A673 (cell line): ENCODE results near the gene ADM5. TPM values are rescaled to one million over a fixed set of nuclear protein-coding genes. Genes with fewer than 3 reads are reported as not detected.

ENCODE experiments used
- BruUV-seq: library from RNA; stranded (reverse); fragments of 400-500 nt; replicated peaks from 2 replicates; lab custom pipeline; 2021; lab: Mats Ljungman, UMichigan
- CTCF ChIA-PET: fragments of 300-600 bp; sonication (Branson Sonifier 250); formaldehyde crosslinking; loops from one replicate; lab custom pipeline; 2022; ENCODE audit warnings: antibody characterized with exemption; lab: Charles Lee
- POLR2A ChIA-PET: fragments of 300-600 bp; sonication (Branson Sonifier 250); formaldehyde crosslinking; loops from one replicate; lab custom pipeline; 2022; ENCODE audit warnings: antibody characterized with exemption; ENCODE audit not compliant: low non-redundant PET; lab: Charles Lee
- DNase-seq: peaks from one replicate; pipeline ENCODE4 v3.0.0-alpha.2; 2015; ENCODE audit warnings: low spot score
- H3K27ac ChIP-seq: fragments of 200-600 bp; sonication (generic); 2 replicates; pipeline ENCODE4 v1.5.1; 2016; ENCODE audit warnings: mixed run types, low read depth, mild to moderate bottlenecking, mixed read lengths, antibody characterized with exemption, low read length; ENCODE audit not compliant: poor library complexity, severe bottlenecking
- H3K27me3 ChIP-seq: fragments of 200-600 bp; sonication (generic); replicated peaks from 2 replicates; pipeline ENCODE4 v1.6.1; 2017; ENCODE audit warnings: mixed run types, low read depth, mild to moderate bottlenecking, mixed read lengths, antibody characterized with exemption, low read length; ENCODE audit not compliant: insufficient read depth, poor library complexity
- H3K36me3 ChIP-seq: fragments of 200-600 bp; sonication (generic); 2 replicates; pipeline ENCODE4 v1.6.1; 2016; ENCODE audit warnings: mixed run types, mild to moderate bottlenecking, mixed read lengths, antibody characterized with exemption, low read length; ENCODE audit not compliant: insufficient read depth, poor library complexity, severe bottlenecking
- H3K4me1 ChIP-seq: fragments of 200-600 bp; sonication (generic); 2 replicates; pipeline ENCODE4 v1.6.1; 2017; ENCODE audit warnings: mixed run types, mild to moderate bottlenecking, mixed read lengths, antibody characterized with exemption, low read length; ENCODE audit not compliant: insufficient read depth, poor library complexity, severe bottlenecking
- H3K4me3 ChIP-seq: fragments of 200-600 bp; sonication (generic); 2 replicates; pipeline ENCODE4 v1.5.1; 2016; ENCODE audit warnings: low read depth, mixed run types, mild to moderate bottlenecking, mixed read lengths, low read length; ENCODE audit not compliant: poor library complexity, severe bottlenecking
- H3K9me3 ChIP-seq: fragments of 200-600 bp; sonication (generic); 2 replicates; pipeline ENCODE4 v1.6.1; 2016; ENCODE audit warnings: mixed run types, low read depth, mild to moderate bottlenecking, mixed read lengths, antibody characterized with exemption, low read length; ENCODE audit not compliant: poor library complexity, severe bottlenecking
- EZH2 ChIP-seq: fragments of 200-600 bp; sonication (generic); IDR thresholded peaks from 2 replicates; pipeline ENCODE4 v1.6.1; 2017; ENCODE audit warnings: borderline replicate concordance, low read depth, mild to moderate bottlenecking, mixed read lengths, antibody characterized with exemption, low read length; ENCODE audit not compliant: poor library complexity, severe bottlenecking
- intact Hi-C: fragments of 100-400 bp; cut with micrococcal nuclease; formaldehyde crosslinking; loops from one replicate; pipeline ENCODE4 v1.10.0; 2022; ENCODE audit not compliant: unreplicated experiment
- total RNA-seq: library from RNA; stranded (reverse); gene quantifications from 2 replicates; pipeline ENCODE4 v1.2.3, GENCODE V29; 2021
- TF ChIP-seq, protein P1 (sequence below): fragments of 300-800, 200-600 bp; sonication (generic); conservative IDR thresholded peaks from 2 replicates; pipeline ENCODE4 v1.5.1; 2017; ENCODE audit warnings: low read depth, mild to moderate bottlenecking, antibody characterized with exemption, low read length, moderate library complexity, mixed read lengths

ADM5 gene
- total RNA-seq, 1 experiment from 2014 or later: 4.3 TPM

DNA sequence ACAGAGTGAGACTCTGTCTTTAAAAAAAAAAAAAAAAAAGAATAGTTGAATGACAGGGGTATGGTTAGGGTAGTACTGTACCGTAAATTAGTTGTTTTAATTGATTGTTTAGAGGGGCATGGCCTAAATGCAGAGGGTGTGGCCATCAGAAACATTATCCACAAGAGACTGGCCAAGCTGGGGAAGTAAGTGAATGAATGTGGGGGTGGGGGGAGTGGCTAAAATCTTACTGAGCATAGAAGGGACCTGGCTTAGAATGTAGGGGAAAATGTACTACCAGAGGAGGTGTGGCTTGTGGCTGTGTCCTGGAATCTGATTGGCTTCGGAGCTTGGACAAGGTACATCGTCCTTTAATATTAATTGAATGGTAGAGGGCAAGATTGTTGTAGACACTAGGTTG lies 19.9 kb upstream of the ADM5 start:
- Histone ChIP-seq H3K27me3 (no peaks in the 10 kb centered on the region), H3K4me1 (peaks cover 17% of the 10 kb centered on the region), H3K36me3 (peaks cover 24% of the 10 kb centered on the region), H3K27ac (no peak overlapping the region), H3K4me3 (no peak overlapping the region), H3K9me3 (no peaks in the 10 kb centered on the region)
- POLR2A ChIA-PET: no interaction called here
- CTCF ChIA-PET: no interaction called here
- DNase-seq: no peak
- BruUV-seq: no TSS peak
- intact Hi-C loops: no loop called here
- TF ChIP-seq EZH2: no peak
- TF ChIP-seq, protein P1, sequence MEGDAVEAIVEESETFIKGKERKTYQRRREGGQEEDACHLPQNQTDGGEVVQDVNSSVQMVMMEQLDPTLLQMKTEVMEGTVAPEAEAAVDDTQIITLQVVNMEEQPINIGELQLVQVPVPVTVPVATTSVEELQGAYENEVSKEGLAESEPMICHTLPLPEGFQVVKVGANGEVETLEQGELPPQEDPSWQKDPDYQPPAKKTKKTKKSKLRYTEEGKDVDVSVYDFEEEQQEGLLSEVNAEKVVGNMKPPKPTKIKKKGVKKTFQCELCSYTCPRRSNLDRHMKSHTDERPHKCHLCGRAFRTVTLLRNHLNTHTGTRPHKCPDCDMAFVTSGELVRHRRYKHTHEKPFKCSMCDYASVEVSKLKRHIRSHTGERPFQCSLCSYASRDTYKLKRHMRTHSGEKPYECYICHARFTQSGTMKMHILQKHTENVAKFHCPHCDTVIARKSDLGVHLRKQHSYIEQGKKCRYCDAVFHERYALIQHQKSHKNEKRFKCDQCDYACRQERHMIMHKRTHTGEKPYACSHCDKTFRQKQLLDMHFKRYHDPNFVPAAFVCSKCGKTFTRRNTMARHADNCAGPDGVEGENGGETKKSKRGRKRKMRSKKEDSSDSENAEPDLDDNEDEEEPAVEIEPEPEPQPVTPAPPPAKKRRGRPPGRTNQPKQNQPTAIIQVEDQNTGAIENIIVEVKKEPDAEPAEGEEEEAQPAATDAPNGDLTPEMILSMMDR: no peak

DNA sequence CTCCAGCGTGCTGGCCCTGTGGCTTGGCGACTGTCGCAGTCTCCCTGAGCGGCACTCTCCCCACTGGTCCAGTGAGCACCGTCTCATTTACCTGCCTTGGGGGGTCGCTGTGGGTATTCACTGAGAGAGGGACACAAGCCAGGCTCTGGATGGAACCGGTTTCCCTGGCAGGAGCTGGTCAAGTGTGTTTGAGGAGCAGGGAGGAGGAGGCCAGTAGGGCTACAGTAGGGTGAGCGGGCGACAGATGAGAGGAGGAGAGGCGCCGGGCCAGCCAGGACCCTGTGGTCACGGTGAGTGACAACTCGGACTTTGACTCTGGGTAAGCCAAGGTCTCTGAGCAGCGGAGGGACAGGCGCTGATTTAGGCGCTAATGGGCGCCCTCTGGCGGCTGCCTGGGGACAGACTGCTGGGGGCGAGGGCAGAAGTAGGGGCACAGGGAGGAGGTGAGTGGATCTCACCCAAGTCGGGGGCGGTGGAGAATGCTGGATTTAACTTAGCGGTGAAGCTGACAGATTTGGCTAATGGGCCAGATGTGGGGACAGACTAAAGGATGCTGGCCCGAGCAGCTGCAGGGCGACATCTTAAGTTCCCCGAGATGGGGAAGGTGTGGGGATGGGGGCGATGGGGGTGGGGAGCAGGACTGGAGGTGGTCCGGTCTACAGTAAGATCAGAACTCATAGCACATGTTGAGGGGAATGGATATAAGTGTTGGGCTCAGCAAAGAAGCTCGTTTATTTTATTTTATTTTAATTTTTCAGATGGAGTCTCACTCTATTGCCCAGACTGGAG lies 17.1 kb upstream of the ADM5 start:
- intact Hi-C loops: no loop called here
- POLR2A ChIA-PET: no interaction called here

DNA sequence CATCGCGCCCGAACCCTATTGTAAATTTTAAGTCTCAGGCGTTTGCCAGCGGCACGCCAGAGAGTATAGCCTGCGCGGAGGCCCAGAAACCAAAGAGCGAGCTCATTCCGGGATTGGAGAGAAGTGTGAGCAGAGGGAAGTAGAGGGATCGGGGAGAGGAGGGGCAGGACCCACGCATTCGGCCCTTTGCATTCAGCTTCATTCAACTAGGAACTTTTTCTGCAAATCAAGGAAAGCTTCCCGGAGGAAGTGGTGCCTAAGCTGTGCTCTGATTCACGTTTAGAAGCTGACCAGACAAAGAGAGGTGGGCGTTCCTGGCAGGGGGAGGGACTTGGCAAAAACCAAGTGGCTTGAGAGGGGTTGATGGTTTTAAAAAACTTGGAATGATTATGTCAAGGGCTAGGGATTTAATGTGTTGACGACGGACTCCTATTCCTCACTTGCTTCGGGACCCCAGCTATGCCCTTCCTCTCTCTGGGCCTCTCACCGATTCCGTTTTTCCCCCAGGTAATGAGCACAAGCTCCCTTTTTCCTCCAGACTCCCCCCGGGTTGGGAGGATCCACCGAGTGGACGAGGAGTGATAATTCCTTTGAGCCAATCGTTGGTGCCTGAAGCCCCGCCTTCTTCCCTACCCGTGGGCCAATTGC lies 13.1 kb upstream of the ADM5 start:
- intact Hi-C loops: loop anchor here (5.0 kb wide), 2 partner anchors 84 to 104 kb away; partner anchors contain the start of gene PRR12
- no TSS peak for BruUV-seq
- Histone ChIP-seq H3K9me3 (no peaks in the 10 kb centered on the region), H3K36me3 (peaks cover 12% of the 10 kb centered on the region), H3K27ac (peak overlapping the region; percentile 98), H3K4me1 (peaks cover 37% of the 10 kb centered on the region), H3K4me3 (peak overlapping the region; percentile 81), H3K27me3 (no peaks in the 10 kb centered on the region)
- ChIA-PET CTCF (interaction anchor here (0.6 to 1.4 kb wide), 4 partner anchors 12 to 173 kb away, joined by 3 to 5 read pairs (median 4); no protein-coding TSS in a partner anchor), POLR2A (interaction anchor here (0.6 to 1.0 kb wide), 5 partner anchors 27 to 192 kb away, joined by 3 to 6 read pairs (median 4); partner anchors contain the start of genes PTOV1 and SCAF1)
- peak; percentile 92 for DNase-seq
- TF ChIP-seq, protein P1: no peak
- TF ChIP-seq EZH2: no peak

More for the DNA sequence above, 17.1 kb upstream of the ADM5 start:
- no peak for TF ChIP-seq EZH2
- TF ChIP-seq, protein P1: peak; percentile 98
- Histone ChIP-seq H3K27me3 (no peaks in the 10 kb centered on the region), H3K27ac (peak overlapping the region; percentile 74), H3K4me3 (no peak overlapping the region), H3K9me3 (no peaks in the 10 kb centered on the region), H3K36me3 (peaks cover 24% of the 10 kb centered on the region), H3K4me1 (peaks cover 13% of the 10 kb centered on the region)
- DNase-seq: peak; percentile 76
- no TSS peak for BruUV-seq
- CTCF ChIA-PET: interaction anchor here (0.9 kb wide), 1 partner anchor 29 kb away, joined by 3 read pairs; no protein-coding TSS in a partner anchor
